ENCODE data around the gene PACSIN1.

- TF ChIP-seq CTBP1 (IDR thresholded peaks at IDR 0.05; ENCODE audit: borderline replicate concordance) (no peak), TARDBP (IDR thresholded peaks at IDR 0.05) (no peak), BHLHE40 (IDR thresholded peaks at IDR 0.05; ENCODE audit: borderline replicate concordance) (no peak), L3MBTL2 (conservative IDR thresholded peaks at IDR 0.05) (no peak), PKNOX1 (IDR thresholded peaks at IDR 0.05) (no peak), ELF4 (IDR thresholded peaks at IDR 0.05) (no peak), FOXK2 (IDR thresholded peaks at IDR 0.05) (no peak), SP1 (IDR thresholded peaks at IDR 0.05) (no peak), FOXM1 (IDR thresholded peaks at IDR 0.05; ENCODE audit: borderline replicate concordance) (no peak), ARNT (IDR thresholded peaks at IDR 0.05) (no peak), NFRKB (IDR thresholded peaks at IDR 0.05) (no peak), HDGF (IDR thresholded peaks at IDR 0.05; ENCODE audit: borderline replicate concordance) (no peak), FOXA1 (IDR thresholded peaks at IDR 0.05) (no peak), LEF1 (IDR thresholded peaks at IDR 0.05; ENCODE audit: borderline replicate concordance) (no peak)
Measured at GRCh38 chr6:34555007-34555322, 89.1 kb downstream of the PACSIN1 start.
